Pulmonary artery endothelial cell (primary cell): Measurements from ENCODE around the gene MCC. TPM values are rescaled to one million over a fixed set of nuclear protein-coding genes. Genes with fewer than 3 reads are reported as not detected.

Experiments used
- DNase-seq: peaks from one replicate; pipeline ENCODE4 v3.0.0-alpha.2; 2011; ENCODE audit warnings: low read depth, low spot score
- total RNA-seq: library from RNA; depleted of rRNA; stranded (reverse); fragments of >200 nt; gene quantifications from 2 replicates; pipeline ENCODE4 v1.2.3, GENCODE V29; 2014

MCC gene
- total RNA-seq, 1 donor from 2014 or later = 44.7 TPM

DNA sequence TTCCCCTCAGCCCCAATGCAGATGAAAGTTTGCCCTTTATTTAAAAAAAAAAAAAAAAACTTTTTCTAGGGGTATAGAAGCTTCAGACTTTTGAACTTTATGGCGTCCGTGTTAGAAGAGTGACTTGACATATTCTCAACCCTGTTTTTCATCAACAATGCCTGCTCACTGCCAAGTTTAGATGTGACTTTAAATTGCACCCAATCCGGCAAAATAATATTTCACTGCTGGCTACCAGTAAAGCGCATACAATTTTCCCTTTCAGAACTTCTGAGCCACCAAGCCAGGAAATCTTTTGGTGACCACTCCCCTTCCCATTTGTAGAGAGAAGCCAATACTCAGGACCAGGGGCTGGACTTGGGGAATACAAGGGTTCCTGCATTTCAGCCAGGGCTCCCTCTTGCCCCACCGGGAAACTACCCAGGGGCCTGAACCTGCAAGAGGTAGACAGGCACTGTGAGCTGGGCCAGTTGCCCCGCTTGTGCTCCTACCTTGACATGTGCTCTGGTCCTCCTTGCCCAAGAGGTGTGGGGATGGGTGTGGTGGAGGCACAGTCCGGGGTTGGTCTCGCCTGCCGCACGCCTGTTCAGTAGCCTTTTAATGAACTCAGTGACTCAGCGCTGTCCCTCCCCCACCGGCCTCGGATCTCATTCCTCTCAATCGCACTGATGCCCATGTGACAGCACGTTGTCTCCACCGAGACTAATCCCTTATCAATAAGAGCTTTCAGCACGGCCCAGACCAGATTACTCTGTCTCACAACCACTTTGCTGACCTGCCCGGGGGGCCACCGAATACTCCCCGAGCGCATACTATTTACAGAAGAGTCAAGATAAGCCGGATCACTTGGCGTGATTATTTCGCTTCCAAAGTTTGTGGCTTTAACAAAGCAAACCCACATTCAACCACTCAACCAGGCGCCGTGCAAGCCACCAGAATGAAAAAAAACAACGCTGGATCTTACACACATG, 285.2 kb downstream of the MCC start:
- no peak for DNase-seq

DNA sequence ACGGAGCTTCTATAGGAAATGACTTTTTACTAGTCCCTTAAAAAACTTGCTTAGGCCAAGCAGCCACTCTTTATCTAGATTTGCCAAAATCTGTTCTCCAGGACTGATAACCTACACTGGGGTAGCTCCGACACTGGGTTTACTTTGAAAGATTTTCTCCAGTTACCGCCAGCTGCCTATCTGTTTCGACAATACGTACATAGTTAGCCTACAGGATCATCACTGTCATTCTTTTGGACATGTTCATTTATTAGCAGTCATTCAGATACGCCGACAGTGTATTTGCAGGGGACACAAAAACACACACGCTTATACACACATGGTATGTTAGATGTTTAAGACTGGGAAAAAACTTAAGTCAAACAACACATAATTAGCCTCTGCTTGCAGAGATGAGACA, 286.0 kb downstream of the MCC start:
- no peak for DNase-seq

DNA sequence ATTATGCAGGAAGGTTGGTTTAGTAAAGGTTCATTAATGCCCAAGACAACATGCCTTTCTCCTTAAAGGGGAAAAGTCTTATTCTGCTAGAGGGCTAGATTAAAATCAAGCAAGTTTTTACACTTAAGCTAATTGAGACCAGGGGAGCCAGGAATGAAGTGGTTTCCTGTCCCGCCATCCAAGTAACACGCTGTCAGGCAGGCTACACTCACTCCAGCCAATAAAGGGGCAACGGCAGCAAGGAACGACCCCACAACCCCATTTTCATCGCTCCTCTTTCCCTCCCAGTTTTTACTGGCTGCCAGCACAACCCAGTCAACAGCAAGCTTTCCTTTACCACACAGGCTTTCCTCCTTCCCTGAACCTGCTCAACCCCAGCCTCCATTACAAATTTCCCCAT, 286.5 kb downstream of the MCC start:
- DNase-seq = no peak

DNA sequence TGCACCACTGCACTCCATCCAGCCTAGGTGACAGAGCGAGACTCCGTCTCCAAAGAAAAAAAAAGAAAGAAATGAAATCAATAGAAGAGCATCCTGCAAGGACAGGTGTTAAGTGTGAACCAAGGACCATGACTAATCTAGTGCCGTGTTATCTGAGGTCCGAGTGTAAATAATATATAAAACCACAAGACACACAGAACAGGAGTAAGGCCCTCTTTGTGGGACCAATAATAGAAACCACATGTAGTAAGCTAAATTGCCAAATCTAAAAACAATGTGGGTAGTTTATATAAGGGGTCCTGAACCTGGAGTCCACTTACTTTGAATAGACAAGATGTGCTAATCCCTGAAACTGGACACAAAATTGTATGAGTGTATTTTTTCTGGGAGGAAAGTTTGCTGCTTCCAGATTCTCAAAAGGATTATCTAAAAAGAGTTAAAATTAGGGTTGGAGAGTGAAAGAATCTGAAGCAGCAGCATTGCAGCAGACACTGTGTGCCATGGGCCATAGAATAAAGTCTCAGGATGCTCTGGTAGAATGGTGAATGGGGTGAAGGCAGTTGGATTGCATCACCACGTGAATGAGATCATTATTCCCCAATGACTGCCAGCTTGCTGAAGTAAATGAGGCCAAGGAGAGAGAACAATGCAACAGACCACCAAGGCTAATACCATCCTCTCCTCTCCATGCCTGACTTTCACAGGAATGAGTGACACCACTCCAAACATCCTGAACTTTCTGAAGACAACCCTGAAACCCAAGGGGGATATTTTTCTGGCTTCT, 288.9 kb downstream of the MCC start:
- DNase-seq = no peak

DNA sequence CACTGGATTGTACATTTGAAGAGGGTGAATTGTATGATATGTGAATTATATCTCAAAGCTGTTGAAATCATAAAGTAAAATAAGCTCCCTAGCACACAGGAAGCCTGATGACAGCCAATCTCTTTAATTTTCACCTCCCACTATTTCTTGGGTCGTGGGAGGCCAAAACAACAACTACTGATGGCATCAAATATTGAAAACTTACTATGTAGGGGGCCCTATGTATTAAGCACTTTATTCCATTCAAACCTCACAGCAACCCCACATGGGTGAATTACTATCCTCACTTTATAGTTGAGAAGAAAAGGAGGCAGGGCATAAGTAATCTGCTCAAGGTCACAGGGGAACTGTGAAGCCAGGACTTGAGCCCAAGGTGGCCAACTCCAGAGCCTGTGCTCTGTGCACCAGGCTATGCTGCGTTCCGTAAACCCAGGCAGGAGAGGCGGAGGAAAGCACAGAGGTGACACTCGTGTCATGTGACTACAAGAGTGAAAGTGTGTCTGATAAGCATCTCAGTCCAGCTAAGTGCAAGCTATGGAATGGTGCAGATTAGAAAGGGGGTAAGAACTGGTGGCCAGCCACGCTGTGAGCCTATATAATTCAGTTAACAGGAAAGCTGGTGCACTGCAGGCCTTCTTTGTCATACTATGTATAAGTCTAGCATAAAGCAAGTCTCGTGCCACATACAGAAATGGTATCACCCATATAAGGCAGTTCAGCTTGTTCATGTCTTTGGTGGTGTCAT, 290.6 kb downstream of the MCC start:
- no peak for DNase-seq

GRCh38 chr5:113195771-113196170, 292.5 kb downstream of the MCC start:
- no peak for DNase-seq

- DNase-seq = no peak
Measured at GRCh38 chr5:113195251-113195650, 293.0 kb downstream of the MCC start.

- no peak for DNase-seq
Measured at GRCh38 chr5:113194591-113194990, 293.7 kb downstream of the MCC start.

- no peak for DNase-seq
Measured at GRCh38 chr5:113194125-113194524, 294.1 kb downstream of the MCC start.

DNA sequence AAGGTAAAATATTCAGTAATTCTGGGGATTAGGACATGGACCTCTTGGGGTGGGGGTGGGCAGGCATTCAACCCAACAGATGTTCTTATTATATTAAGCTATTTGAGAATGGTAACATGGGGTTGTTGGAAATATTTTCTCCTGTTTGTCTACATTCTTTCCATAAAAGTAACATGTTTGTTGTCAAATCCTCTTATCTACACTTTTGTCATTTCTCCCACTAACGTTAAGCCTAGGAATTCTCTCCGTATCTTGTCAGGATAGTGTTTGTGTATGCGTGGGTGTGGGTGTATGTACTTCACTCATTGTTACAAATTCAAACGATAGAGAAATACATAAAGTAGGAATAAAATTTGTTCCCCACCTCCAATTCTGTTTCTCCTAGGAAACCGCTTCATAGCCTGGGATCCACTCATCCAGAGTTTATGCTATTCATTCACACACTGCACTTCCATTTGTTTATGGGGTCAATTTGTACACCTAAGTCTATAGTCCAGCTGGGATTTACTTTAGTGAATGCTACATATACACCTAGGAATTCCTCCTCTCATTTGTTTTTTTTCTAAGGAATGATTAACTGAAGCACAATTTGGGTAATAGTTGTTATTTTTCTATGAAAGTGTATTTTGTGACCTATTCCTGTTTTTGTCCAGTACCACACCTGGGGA, 294.8 kb downstream of the MCC start:
- no peak for DNase-seq

DNA sequence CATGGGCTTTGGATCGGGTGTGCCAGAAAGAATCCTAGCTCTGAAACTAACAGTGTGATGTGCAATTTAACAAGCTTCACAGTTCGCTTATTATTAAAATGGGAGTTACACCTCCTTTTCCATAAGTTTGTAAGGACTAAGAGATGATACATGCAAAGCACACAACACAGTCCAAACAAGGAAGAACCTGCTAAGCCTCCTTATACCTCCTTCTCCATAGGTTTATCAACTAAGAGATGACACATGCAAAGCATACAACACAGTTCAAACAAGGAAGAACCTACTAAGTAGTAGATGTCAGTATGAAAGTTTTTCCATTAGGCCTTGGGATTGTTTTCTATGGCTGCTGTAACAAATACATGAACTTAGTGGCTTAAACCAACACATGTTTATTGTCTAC, 295.7 kb downstream of the MCC start:
- no peak for DNase-seq

DNA sequence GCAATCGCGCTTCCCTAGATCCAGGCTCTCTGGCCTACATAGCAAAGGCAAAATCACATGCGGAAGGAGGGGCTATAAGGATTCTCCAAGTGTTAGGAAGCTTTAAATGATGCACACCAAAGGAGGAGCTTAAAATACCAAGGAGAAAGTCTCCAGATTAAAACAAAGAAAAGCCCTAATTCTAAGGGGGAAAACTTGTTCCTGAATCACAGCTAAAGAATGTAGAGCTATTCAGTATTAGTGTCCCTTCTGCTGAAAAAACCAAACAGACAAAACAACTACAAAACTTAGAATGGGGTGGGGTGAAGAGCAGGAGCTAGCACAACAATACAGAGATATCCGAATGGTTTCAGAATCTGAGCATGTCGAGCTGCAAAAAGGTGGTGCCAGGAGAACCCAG, 297.9 kb downstream of the MCC start:
- DNase-seq = no peak

DNA sequence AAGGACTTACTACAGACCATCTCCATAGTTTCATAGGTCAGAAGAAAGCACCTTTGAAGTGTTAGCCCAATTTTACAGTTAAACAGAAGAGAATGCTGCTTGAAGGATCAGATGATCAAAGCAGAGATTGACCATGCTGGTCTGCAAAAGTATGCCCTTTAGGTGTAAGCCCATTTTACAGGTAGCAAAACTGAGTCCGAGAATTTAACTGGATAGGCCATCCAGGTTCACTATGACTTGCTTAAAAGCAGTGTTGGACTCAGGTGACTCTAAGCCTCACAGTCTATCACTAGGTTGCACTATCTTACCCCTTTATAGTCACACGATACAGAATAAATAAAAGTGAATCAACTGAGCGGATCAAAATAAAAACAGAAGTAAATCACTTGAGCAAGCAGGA, 299.0 kb downstream of the MCC start:
- no peak for DNase-seq

- DNase-seq = no peak
Measured at GRCh38 chr5:113188436-113188835, 299.8 kb downstream of the MCC start.

DNA sequence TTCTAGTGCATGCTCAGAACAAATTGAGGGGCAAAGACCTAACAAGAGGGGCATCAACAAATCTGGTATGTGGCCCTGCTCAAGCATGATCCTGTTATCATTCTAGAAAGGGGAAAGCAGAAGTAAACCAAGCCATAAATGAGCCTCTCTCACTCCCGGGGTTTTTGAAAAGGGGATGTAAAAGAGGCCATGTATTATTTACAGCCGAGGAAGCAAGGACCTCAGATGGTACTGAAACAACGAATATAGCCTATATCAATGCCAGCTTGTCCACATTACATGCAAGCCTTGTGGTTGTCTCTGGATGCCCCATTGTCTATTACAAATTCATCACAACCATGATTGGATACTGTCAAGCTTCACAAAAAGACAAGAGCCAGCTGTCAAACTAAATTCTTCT, 300.3 kb downstream of the MCC start:
- DNase-seq = no peak

- no peak for DNase-seq
Measured at GRCh38 chr5:113186061-113186460, 302.2 kb downstream of the MCC start.

GRCh38 chr5:113183694-113184093, 304.6 kb downstream of the MCC start:
- DNase-seq = no peak

- no peak for DNase-seq
Measured at GRCh38 chr5:113182658-113183344, 305.5 kb downstream of the MCC start.

- no peak for DNase-seq
Measured at GRCh38 chr5:113181853-113182490, 306.3 kb downstream of the MCC start.

DNA sequence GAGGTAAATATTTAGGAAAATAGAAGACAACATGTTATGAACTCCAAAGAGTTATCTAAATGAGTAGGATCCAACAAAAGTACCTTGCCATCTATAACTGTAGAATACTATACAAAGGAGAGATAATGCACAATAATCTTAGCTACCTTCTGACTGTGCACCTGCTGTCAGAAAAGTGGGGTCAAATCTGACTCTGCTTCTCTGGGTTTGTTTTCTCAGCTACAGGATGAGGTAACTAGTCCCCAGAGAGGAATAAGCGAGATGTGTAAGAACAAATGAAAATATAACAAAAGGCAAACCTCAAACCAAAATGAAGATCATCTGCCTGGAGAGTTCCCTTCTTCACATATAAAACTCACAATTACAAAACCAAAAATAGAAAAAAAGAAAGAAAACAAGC, 306.8 kb downstream of the MCC start:
- no peak for DNase-seq
